ENCODE measurements around the gene PDE6A.

GRCh38 chr5:149944666-149945065 is at the start of gene PDE6A:
- TF ChIP-seq EZH2 (IDR thresholded peaks at IDR 0.05; ENCODE audit: insufficient read depth, poor library complexity, severe bottlenecking) (no peak), EZH2phosphoT487 (IDR thresholded peaks at IDR 0.05; ENCODE audit: insufficient read depth, low read depth) (no peak)
